GM21526 (cell line): ENCODE data around the gene EPHB6.

Source experiments
- ATAC-seq: cut with Tn5 transposase; IDR thresholded peaks from one replicate; pipeline ENCODE4 v1.9.1; 2021; ENCODE audit warnings: moderate library complexity; ENCODE audit not compliant: unreplicated experiment, low FRiP score

EPHB6 gene

GRCh38 chr7:142832417-142832816, 22.5 kb upstream of the EPHB6 start:
- no peak for ATAC-seq

- peak; percentile 66 for ATAC-seq
Observed at GRCh38 chr7:142833174-142834048, 21.5 kb upstream of the EPHB6 start.

GRCh38 chr7:142835487-142835886, 19.4 kb upstream of the EPHB6 start:
- ATAC-seq, result no peak

- no peak for ATAC-seq
Observed at GRCh38 chr7:142836426-142836825, 18.4 kb upstream of the EPHB6 start.

- no peak for ATAC-seq
Observed at GRCh38 chr7:142838461-142839213, 16.2 kb upstream of the EPHB6 start.

GRCh38 chr7:142842251-142842766, 12.6 kb upstream of the EPHB6 start:
- ATAC-seq, result no peak

- ATAC-seq, result no peak
Observed at GRCh38 chr7:142847353-142847752, 7.5 kb upstream of the EPHB6 start.

- ATAC-seq, result no peak
Observed at GRCh38 chr7:142851269-142851668, 3.6 kb upstream of the EPHB6 start.

GRCh38 chr7:142851919-142852318, 3.0 kb upstream of the EPHB6 start:
- no peak for ATAC-seq

GRCh38 chr7:142853739-142854371, 1.0 kb upstream of the EPHB6 start:
- peak; percentile 88 for ATAC-seq

GRCh38 chr7:142855114-142855743, 353 bp downstream of the EPHB6 start:
- ATAC-seq, result peak; percentile 5

GRCh38 chr7:142855756-142856564, 1.1 kb downstream of the EPHB6 start:
- no peak for ATAC-seq

GRCh38 chr7:142856565-142857245, 1.8 kb downstream of the EPHB6 start:
- ATAC-seq, result no peak

- ATAC-seq, result no peak
Observed at GRCh38 chr7:142857625-142858024, 2.7 kb downstream of the EPHB6 start.

- ATAC-seq, result no peak
Observed at GRCh38 chr7:142859411-142859810, 4.5 kb downstream of the EPHB6 start.

- ATAC-seq, result no peak
Observed at GRCh38 chr7:142859829-142860228, 5.0 kb downstream of the EPHB6 start.

GRCh38 chr7:142860968-142861367, 6.1 kb downstream of the EPHB6 start:
- ATAC-seq, result no peak

GRCh38 chr7:142862351-142862750, 7.5 kb downstream of the EPHB6 start:
- no peak for ATAC-seq

- ATAC-seq, result no peak
Observed at GRCh38 chr7:142862786-142863400, 8.0 kb downstream of the EPHB6 start.
